Esophagus squamous epithelium (tissue), 5 donors: ENCODE data around the gene CDK5RAP2. TPM values are rescaled to one million over a fixed set of nuclear protein-coding genes. Genes with fewer than 3 reads are reported as not detected.
A peak's percentile ranks its signal among the peaks of the same experiment; 100 is the strongest.

Source experiments
- DNase-seq: peaks from one replicate; lab custom pipeline; 2025; lab: John Stamatoyannopoulos, UW
- H3K27ac ChIP-seq, 4 donors: fragments of 200-600 bp; sonication (generic); one replicate each; pipeline ENCODE4 v1.5.1; 2016 to 2019; ENCODE audit warnings: mild to moderate bottlenecking in 1 of 4
- H3K27me3 ChIP-seq, 4 donors: fragments of 200-600 bp; sonication (generic); 1 replicate in 3 of 4; 2 replicates in 1 of 4; pipeline versions ENCODE4 v1.5.1 to v1.6.0; 2017 to 2021; ENCODE audit warnings: antibody characterized with exemption in 1 of 4
- H3K36me3 ChIP-seq, 3 donors: fragments of 200-600 bp; sonication (generic); one replicate each; pipeline ENCODE4 v1.5.1; 2016 to 2019
- H3K4me1 ChIP-seq, 3 donors: fragments of 200-600 bp; sonication (generic); one replicate each; pipeline ENCODE4 v1.5.1; 2017 to 2019
- H3K4me3 ChIP-seq, 4 donors: fragments of 200-600 bp; sonication (generic); 1 replicate in 3 of 4; 2 replicates in 1 of 4; pipeline ENCODE4 v1.5.1; 2016 to 2019; ENCODE audit warnings: mild to moderate bottlenecking in 2 of 4, moderate library complexity in 1 of 4
- H3K9me3 ChIP-seq, 3 donors: fragments of 200-600 bp; sonication (generic); one replicate each; pipeline ENCODE4 v1.5.1; 2016 to 2019
- POLR2A ChIP-seq, 4 donors: fragments of 450-650 bp; IDR thresholded peaks; one replicate each; pipeline ENCODE4 v1.6.1; 2017; ENCODE audit warnings: antibody characterized with exemption in 4 of 4, mild to moderate bottlenecking in 4 of 4, moderate library complexity in 3 of 4
- WGBS, 2 donors: methylation state at CpG; one replicate each; pipeline ENCODE4 v1.1.5; 2018; 5-methylcytosine and 5-hydroxymethylcytosine counted together
- intact Hi-C: fragments of 100-400 bp; cut with DNase I; formaldehyde crosslinking; loops from one replicate; pipeline ENCODE4 v1.15.0; 2022
- total RNA-seq, 4 donors: library from RNA; depleted of rRNA; stranded (reverse); fragments of >200 nt; gene quantifications; one replicate each; pipeline ENCODE4 v1.1.0, GENCODE V29; 2016
- TF ChIP-seq, protein P1 (sequence below), 6 experiments: fragments of 450-650 bp in 4 of 6; fragments of 200-600 bp in 2 of 6; sonication (generic) in 2 of 6; IDR thresholded peaks; one replicate each; pipeline ENCODE4 v1.5.1; 2016 to 2019; ENCODE audit warnings: antibody characterized with exemption in 6 of 6, mild to moderate bottlenecking in 4 of 6, moderate library complexity in 4 of 6
- donor health status: DM: yes; HTN: yes; CAD: no.

The CDK5RAP2 gene
- total RNA-seq, 4 donors from 2014 or later: 23.2 to 41.2 (median 33.8) TPM

DNA sequence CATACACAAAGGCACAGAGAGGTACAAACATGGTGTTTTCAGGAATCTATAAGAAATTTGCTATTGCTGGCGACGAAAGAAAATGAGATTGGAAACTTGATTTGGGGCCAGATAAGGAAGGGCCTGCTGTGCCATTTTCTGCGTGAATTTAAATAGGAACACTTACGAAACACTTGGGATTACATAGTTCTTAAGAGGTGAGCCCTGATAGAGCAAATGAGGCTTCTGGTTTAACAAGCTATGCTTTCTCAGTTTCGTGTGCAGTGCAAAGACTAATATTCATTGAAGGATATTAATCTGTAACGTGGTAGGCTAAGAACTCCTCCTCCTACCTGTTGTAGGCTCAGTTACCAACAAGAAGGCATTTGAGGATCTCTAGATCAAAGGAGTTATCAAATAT, 93.1 kb downstream of the CDK5RAP2 start:
- Histone ChIP-seq H3K4me1 (peaks cover 4 to 23% (median 11%) of the 10 kb centered on the region in 3 donors), H3K27me3 (no peaks in the 10 kb centered on the region), H3K9me3 (no peaks in the 10 kb centered on the region), H3K4me3 (no peak overlapping the region), H3K27ac (peak overlapping the region in 2 of 4 donors; percentile 1 to 39), H3K36me3 (peaks cover 0 to 79% (median 0%) of the 10 kb centered on the region in 3 donors)
- intact Hi-C loops: no loop called here
- 79 to 85% methylated on average over 6 of the region's 6 CpGs for WGBS, 2 donors
- TF ChIP-seq, protein P1, sequence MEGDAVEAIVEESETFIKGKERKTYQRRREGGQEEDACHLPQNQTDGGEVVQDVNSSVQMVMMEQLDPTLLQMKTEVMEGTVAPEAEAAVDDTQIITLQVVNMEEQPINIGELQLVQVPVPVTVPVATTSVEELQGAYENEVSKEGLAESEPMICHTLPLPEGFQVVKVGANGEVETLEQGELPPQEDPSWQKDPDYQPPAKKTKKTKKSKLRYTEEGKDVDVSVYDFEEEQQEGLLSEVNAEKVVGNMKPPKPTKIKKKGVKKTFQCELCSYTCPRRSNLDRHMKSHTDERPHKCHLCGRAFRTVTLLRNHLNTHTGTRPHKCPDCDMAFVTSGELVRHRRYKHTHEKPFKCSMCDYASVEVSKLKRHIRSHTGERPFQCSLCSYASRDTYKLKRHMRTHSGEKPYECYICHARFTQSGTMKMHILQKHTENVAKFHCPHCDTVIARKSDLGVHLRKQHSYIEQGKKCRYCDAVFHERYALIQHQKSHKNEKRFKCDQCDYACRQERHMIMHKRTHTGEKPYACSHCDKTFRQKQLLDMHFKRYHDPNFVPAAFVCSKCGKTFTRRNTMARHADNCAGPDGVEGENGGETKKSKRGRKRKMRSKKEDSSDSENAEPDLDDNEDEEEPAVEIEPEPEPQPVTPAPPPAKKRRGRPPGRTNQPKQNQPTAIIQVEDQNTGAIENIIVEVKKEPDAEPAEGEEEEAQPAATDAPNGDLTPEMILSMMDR (IDR thresholded peaks at IDR 0.05): no peak
- TF ChIP-seq POLR2A (IDR thresholded peaks at IDR 0.05): no peak
- no peak for DNase-seq

DNA sequence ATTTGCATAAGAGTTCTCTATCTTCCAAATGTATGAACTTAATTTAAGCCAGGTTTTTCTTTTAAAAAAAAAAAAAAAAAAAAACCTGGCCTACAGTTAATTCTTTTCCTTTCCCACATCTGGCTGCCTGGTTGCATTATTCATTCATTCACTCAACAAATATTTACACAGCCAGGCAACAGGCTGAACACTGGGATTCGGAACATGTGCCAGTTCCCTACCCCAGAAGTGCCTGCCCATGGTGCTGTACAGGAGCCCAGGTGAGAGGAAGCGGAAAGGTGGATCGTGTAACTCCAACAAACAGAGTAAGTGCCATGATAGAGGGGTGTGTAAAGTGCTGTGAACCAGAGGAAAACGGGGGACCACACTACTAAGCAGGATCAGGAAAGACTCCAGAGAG, 93.6 kb downstream of the CDK5RAP2 start:
- Histone ChIP-seq H3K4me3 (no peak overlapping the region), H3K4me1 (peaks cover 4 to 27% (median 11%) of the 10 kb centered on the region in 3 donors), H3K36me3 (peaks cover 0 to 84% (median 0%) of the 10 kb centered on the region in 3 donors), H3K9me3 (no peaks in the 10 kb centered on the region), H3K27me3 (no peaks in the 10 kb centered on the region), H3K27ac (peak overlapping the region in 2 of 4 donors; percentile 1 to 51)
- DNase-seq: no peak
- TF ChIP-seq, protein P1 (IDR thresholded peaks at IDR 0.05): no peak
- TF ChIP-seq POLR2A (IDR thresholded peaks at IDR 0.05): no peak
- intact Hi-C loops: no loop called here
- 55 to 68% methylated on average over 4 of the region's 4 CpGs for WGBS, 2 donors

DNA sequence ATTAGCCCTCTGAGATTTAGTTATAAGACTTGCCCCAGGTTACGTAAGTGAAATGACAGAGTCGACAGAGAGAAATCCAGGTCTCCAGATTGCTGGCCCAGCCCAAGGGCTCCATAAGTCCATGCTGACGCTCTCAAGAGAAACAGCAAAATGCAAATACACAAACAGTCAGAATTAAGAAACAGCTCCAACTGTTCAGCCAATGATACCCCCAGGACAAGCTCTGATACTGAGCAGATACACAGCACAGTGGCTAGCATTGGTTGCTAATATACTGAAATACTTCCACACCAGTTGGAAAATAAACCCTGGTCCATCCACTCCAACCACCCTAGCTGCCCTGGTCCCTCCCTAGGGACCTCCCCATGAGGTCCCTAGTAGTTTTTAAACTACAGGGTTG, 94.2 kb downstream of the CDK5RAP2 start:
- intact Hi-C loops: no loop called here
- H3K27ac ChIP-seq: peak overlapping the region in 1 of 4 donors; percentile 51
- H3K27me3 ChIP-seq: no peaks in the 10 kb centered on the region
- peaks cover 7 to 33% (median 15%) of the 10 kb centered on the region in 3 donors for H3K4me1 ChIP-seq
- H3K9me3 ChIP-seq: no peaks in the 10 kb centered on the region
- DNase-seq: no peak
- TF ChIP-seq, protein P1 (IDR thresholded peaks at IDR 0.05): no peak
- TF ChIP-seq POLR2A (IDR thresholded peaks at IDR 0.05): no peak
- H3K4me3 ChIP-seq: no peak overlapping the region
- WGBS, 2 donors: 95 to 96% methylated on average over 3 of the region's 3 CpGs
- H3K36me3 ChIP-seq: peaks cover 0 to 84% (median 0%) of the 10 kb centered on the region in 3 donors

DNA sequence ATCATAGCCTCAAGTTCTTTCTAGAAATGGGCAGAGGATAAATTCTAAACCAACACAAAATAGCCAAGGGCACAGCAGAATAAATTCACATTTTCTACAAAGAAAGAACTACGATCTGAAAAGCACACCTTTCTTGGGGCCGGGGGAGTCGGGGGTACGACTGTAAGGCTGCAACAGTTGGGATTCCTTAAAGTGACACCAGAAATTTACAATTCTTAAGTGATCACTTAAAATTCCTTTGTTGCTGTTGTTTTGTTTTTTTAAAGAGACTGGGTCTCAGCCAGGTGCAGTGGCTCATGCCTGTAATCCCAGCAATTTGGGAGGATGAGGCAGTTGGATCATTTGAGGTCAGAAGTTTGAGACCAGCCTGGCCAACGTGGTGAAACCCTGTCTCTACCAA, 95.8 kb downstream of the CDK5RAP2 start:
- intact Hi-C loops: no loop called here
- H3K27me3 ChIP-seq: no peaks in the 10 kb centered on the region
- H3K4me3 ChIP-seq: no peak overlapping the region
- no peak overlapping the region for H3K27ac ChIP-seq
- H3K36me3 ChIP-seq: peaks cover 0 to 70% (median 0%) of the 10 kb centered on the region in 3 donors
- no peaks in the 10 kb centered on the region for H3K9me3 ChIP-seq
- no peak for TF ChIP-seq POLR2A (IDR thresholded peaks at IDR 0.05)
- TF ChIP-seq, protein P1 (IDR thresholded peaks at IDR 0.05): no peak
- no peak for DNase-seq
- 88 to 91% methylated on average over 5 of the region's 5 CpGs for WGBS, 2 donors
- H3K4me1 ChIP-seq: peaks cover 10 to 49% (median 15%) of the 10 kb centered on the region in 3 donors

DNA sequence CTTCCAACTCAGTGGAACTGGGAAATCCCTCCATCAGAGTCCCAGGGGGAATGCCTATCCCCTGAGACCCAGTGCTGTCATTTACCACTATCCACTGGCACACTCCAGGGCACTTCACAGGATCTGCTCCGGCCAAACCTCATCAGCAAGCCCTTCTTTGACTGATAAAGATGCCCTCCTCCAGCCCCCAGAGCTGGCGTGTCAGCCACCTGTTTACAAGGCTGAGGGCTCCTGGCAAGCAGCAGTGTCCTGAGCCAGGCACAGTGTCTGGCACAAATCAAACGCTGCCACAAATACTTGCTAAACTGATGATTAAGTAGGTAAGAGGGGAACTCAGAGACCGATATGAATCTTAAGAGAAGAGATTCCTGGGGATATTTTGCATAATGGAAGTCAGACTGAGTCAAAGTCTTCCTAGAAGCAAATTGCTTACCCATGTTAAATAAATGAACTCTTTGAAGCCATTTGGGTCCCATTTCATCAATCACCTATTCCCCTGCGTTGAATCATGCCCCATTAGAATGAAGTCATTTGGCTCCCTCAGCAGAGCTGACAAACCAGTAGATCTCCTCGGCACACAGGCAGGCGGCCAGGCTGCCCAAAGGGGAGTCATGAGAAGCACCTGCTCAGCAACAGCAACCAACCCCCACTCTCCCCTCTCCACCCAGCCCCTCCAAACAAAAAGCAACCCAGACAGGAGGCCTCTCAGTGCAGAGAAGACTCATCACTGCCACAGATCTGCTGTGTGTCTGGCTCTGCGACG, 97.4 kb downstream of the CDK5RAP2 start:
- no peaks in the 10 kb centered on the region for H3K9me3 ChIP-seq
- H3K27me3 ChIP-seq: no peaks in the 10 kb centered on the region
- no peak for TF ChIP-seq POLR2A (IDR thresholded peaks at IDR 0.05)
- TF ChIP-seq, protein P1 (IDR thresholded peaks at IDR 0.05): no peak
- H3K36me3 ChIP-seq: peaks cover 0 to 58% (median 0%) of the 10 kb centered on the region in 3 donors
- WGBS, 2 donors: 48 to 78% methylated on average over 5 to 7 of the region's 9 CpGs
- peak overlapping the region in 2 of 4 donors; percentile 37 to 72 for H3K27ac ChIP-seq
- DNase-seq: no peak
- H3K4me3 ChIP-seq: no peak overlapping the region
- peaks cover 12 to 57% (median 15%) of the 10 kb centered on the region in 3 donors for H3K4me1 ChIP-seq
- intact Hi-C loops: no loop called here
